Fibroblast of lung (primary cell): ENCODE results near the gene GRIK2. TPM values are rescaled to one million over a fixed set of nuclear protein-coding genes. Genes with fewer than 3 reads are reported as not detected.

Source experiments
- DNase-seq, 2 donors: peaks; one replicate each; pipeline versions ENCODE4 v3.0.0 to v3.0.0-alpha.2; 2010; ENCODE audit warnings: low read depth in 2 of 2
- H2AFZ ChIP-seq: 2 replicates; pipeline ENCODE4 v1.5.1; 2012; ENCODE audit warnings: low read length, control low read depth, inconsistent platforms
- H3K27ac ChIP-seq: 2 replicates; pipeline ENCODE4 v1.5.1; 2011; ENCODE audit warnings: low read length, control low read depth; ENCODE audit not compliant: insufficient read depth
- H3K27me3 ChIP-seq: 2 replicates; pipeline ENCODE4 v1.5.1; 2011; ENCODE audit warnings: mild to moderate bottlenecking, low read length; ENCODE audit not compliant: control insufficient read depth, insufficient read depth
- H3K36me3 ChIP-seq: 2 replicates; pipeline ENCODE4 v1.5.1; 2011; ENCODE audit warnings: low read length; ENCODE audit not compliant: control insufficient read depth, insufficient read depth
- H3K4me1 ChIP-seq: 2 replicates; pipeline ENCODE4 v1.5.1; 2011; ENCODE audit warnings: low read length; ENCODE audit not compliant: control insufficient read depth, insufficient read depth; ENCODE audit errors: extremely low read depth
- H3K4me2 ChIP-seq: 2 replicates; pipeline ENCODE4 v1.5.1; 2011; ENCODE audit warnings: low read length, control low read depth; ENCODE audit not compliant: insufficient read depth; ENCODE audit errors: extremely low read depth
- H3K4me3 ChIP-seq, 4 experiments: fragments of 200-600 bp in 1 of 4; sonication (generic) in 1 of 4; replicated peaks in 1 of 4; 2 replicates each; pipeline ENCODE4 v1.5.1; 2011 to 2016; ENCODE audit warnings: low read length in 4 of 4, low read depth in 3 of 4, mild to moderate bottlenecking in 3 of 4, control low read depth in 2 of 4, inconsistent platforms in 1 of 4, mixed read lengths in 1 of 4; ENCODE audit not compliant: insufficient read depth in 1 of 4; ENCODE audit errors: control extremely low read depth in 1 of 4
- H3K79me2 ChIP-seq: 2 replicates; pipeline ENCODE4 v1.5.1; 2012; ENCODE audit warnings: mild to moderate bottlenecking, low read length, inconsistent platforms; ENCODE audit not compliant: control insufficient read depth, insufficient read depth
- H3K9ac ChIP-seq: 2 replicates; pipeline ENCODE4 v1.5.1; 2011; ENCODE audit warnings: mild to moderate bottlenecking, low read length, control low read depth; ENCODE audit not compliant: insufficient read depth
- H3K9me3 ChIP-seq: 2 replicates; pipeline ENCODE4 v1.5.1; 2012; ENCODE audit warnings: low read depth, low read length; ENCODE audit not compliant: control insufficient read depth, insufficient read depth
- H4K20me1 ChIP-seq: 2 replicates; pipeline ENCODE4 v1.5.1; 2011; ENCODE audit warnings: low read length; ENCODE audit not compliant: control insufficient read depth, insufficient read depth; ENCODE audit errors: extremely low read depth
- EZH2 ChIP-seq: IDR thresholded peaks from 2 replicates; pipeline ENCODE4 v1.5.1; 2012; ENCODE audit warnings: low read length, control low read depth, mild to moderate bottlenecking; ENCODE audit errors: missing control alignments
- polyA plus RNA-seq, 2 donors: library from polyadenylated mRNA; depleted of rRNA in 1 of 2; stranded (reverse) in 1 of 2; unstranded in 1 of 2; fragments of >200 nt; gene quantifications; 2 replicates each; pipeline ENCODE4 v1.2.1, GENCODE V29; 2011 to 2012; ENCODE audit warnings: missing spikeins in 1 of 2
- total RNA-seq: library from RNA; depleted of rRNA; stranded (reverse); fragments of >200 nt; gene quantifications from 2 replicates; pipeline ENCODE4 v1.2.1, GENCODE V29; 2014
- TF ChIP-seq, protein P1 (sequence below), 2 donors: IDR thresholded peaks in 1 of 2; conservative IDR thresholded peaks in 1 of 2; 1 replicate in 1 of 2; 2 replicates in 1 of 2; pipeline ENCODE4 v1.5.1; 2011 to 2012; ENCODE audit warnings: low read length in 2 of 2, control low read depth in 1 of 2, inconsistent platforms in 1 of 2, low read depth in 1 of 2, mild to moderate bottlenecking in 1 of 2

GRIK2 gene
- total and polyA plus RNA-seq, 2 donors (not counting 1 experiment from before 2014, with no cell fraction given): 0.33 to 0.40 TPM

DNA sequence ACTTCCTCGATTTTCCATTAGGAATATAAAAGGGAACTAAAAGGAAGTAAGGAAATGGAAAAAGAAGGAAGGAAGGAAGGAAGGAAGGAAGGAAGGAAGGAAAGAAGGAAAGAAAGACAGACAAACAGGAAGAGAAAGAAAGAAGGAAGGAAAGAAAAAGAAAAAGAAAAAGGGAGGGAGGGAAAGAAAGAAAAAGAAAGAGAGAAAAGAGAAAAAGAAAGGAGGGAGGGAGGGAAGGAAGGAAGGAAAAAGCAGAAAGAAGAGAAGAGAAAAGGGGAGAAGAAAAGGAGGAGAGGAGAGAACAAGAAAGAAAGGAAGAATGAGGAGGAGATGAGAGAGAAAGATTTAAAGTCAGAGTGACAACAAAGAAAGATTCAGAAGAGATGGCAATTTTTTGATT, 724.5 kb downstream of the GRIK2 start:
- no peak for DNase-seq
- TF ChIP-seq, protein P1, sequence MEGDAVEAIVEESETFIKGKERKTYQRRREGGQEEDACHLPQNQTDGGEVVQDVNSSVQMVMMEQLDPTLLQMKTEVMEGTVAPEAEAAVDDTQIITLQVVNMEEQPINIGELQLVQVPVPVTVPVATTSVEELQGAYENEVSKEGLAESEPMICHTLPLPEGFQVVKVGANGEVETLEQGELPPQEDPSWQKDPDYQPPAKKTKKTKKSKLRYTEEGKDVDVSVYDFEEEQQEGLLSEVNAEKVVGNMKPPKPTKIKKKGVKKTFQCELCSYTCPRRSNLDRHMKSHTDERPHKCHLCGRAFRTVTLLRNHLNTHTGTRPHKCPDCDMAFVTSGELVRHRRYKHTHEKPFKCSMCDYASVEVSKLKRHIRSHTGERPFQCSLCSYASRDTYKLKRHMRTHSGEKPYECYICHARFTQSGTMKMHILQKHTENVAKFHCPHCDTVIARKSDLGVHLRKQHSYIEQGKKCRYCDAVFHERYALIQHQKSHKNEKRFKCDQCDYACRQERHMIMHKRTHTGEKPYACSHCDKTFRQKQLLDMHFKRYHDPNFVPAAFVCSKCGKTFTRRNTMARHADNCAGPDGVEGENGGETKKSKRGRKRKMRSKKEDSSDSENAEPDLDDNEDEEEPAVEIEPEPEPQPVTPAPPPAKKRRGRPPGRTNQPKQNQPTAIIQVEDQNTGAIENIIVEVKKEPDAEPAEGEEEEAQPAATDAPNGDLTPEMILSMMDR (conservative IDR thresholded peaks at IDR 0.05 in 1 of 2, IDR thresholded peaks at IDR 0.05 in 1 of 2; ENCODE audit: low read depth in 1 of 2, low read length in 2 of 2): no peak
- no peak for TF ChIP-seq EZH2

More for the DNA sequence above, 724.5 kb downstream of the GRIK2 start:
- Histone ChIP-seq H3K4me1 (no peaks in the 10 kb centered on the region), H3K27ac (no peak overlapping the region), H3K79me2 (no peaks in the 10 kb centered on the region), H3K27me3 (no peaks in the 10 kb centered on the region), H3K9ac (no peak overlapping the region), H2AFZ (no peak overlapping the region), H3K9me3 (no peaks in the 10 kb centered on the region), H3K4me2 (no peak overlapping the region), H3K36me3 (no peaks in the 10 kb centered on the region), H3K4me3 (no peak overlapping the region), H4K20me1 (no peaks in the 10 kb centered on the region)
